Endothelial cell of umbilical vein (primary cell): Measurements from ENCODE around the gene PLK5. TPM values are rescaled to one million over a fixed set of nuclear protein-coding genes. Genes with fewer than 3 reads are reported as not detected.

ENCODE experiments used
- BruUV-seq: library from RNA; stranded (reverse); fragments of 400-500 nt; replicated peaks from 2 replicates; lab custom pipeline; 2021; lab: Mats Ljungman, UMichigan
- CTCF ChIA-PET: fragments of 300-600, 350-600 bp; sonication (Branson Sonifier 250); formaldehyde crosslinking; loops from one replicate; lab custom pipeline; 2021; ENCODE audit warnings: antibody characterized with exemption, inconsistent platforms; lab: Charles Lee
- POLR2A ChIA-PET: fragments of 300-600, 350-600 bp; sonication (Branson Sonifier 250); formaldehyde crosslinking; loops from one replicate; lab custom pipeline; 2021; ENCODE audit warnings: antibody characterized with exemption, inconsistent platforms; lab: Charles Lee
- DNase-seq: peaks from one replicate; pipeline ENCODE4 v3.0.0-alpha.2; 2011; ENCODE audit warnings: low read depth, low spot score
- FAIRE-seq: peaks from 2 replicates; lab custom pipeline; 2011; peaks lifted over from hg19 to GRCh38; lab: Jason Lieb, UNC
- H2AFZ ChIP-seq: 2 replicates; pipeline ENCODE4 v1.6.0; 2012; ENCODE audit warnings: low read depth, low read length, control low read depth, inconsistent platforms
- H3K27ac ChIP-seq: 2 replicates; pipeline ENCODE4 v1.5.1; 2011; ENCODE audit warnings: low read depth, mild to moderate bottlenecking, control low read depth, low read length, moderate library complexity; ENCODE audit not compliant: insufficient read depth
- H3K27me3 ChIP-seq, 2 experiments: 2 replicates each; pipeline versions ENCODE4 v1.6.0 to v1.6.1; 2011; ENCODE audit warnings: low read length in 2 of 2, mixed read lengths in 1 of 2; ENCODE audit not compliant: control insufficient read depth in 2 of 2, insufficient read depth in 2 of 2
- H3K36me3 ChIP-seq, 2 experiments: 2 replicates in 1 of 2; 3 replicates in 1 of 2; pipeline ENCODE4 v1.5.1; 2011; ENCODE audit warnings: low read length in 2 of 2, mild to moderate bottlenecking in 1 of 2, moderate library complexity in 1 of 2; ENCODE audit not compliant: control insufficient read depth in 2 of 2, insufficient read depth in 2 of 2; ENCODE audit errors: extremely low read depth in 1 of 2
- H3K4me1 ChIP-seq: 3 replicates; pipeline ENCODE4 v1.5.1; 2011; ENCODE audit warnings: mild to moderate bottlenecking, low read length; ENCODE audit not compliant: control insufficient read depth, insufficient read depth; ENCODE audit errors: extremely low read depth
- H3K4me2 ChIP-seq: 2 replicates; pipeline ENCODE4 v1.6.1; 2011; ENCODE audit warnings: low read length, control low read depth, mixed read lengths; ENCODE audit not compliant: insufficient read depth
- H3K4me3 ChIP-seq, 3 experiments: fragments of 200-600 bp in 1 of 3; sonication (generic), shearing (Covaris generic) in 1 of 3; replicated peaks in 1 of 3; 2 replicates each; pipeline ENCODE4 v1.5.1; 2011 to 2016; ENCODE audit warnings: control low read depth in 3 of 3, low read length in 3 of 3, mild to moderate bottlenecking in 2 of 3, inconsistent platforms in 1 of 3, low read depth in 1 of 3, moderate library complexity in 1 of 3; ENCODE audit not compliant: insufficient read depth in 1 of 3
- H3K79me2 ChIP-seq: 2 replicates; pipeline ENCODE4 v1.6.0; 2012; ENCODE audit warnings: low read length, inconsistent platforms; ENCODE audit not compliant: control insufficient read depth, insufficient read depth
- H3K9ac ChIP-seq: replicated peaks from 2 replicates; pipeline ENCODE3; 2011; ENCODE audit warnings: low read length, control low read depth; ENCODE audit not compliant: insufficient read depth; ENCODE audit errors: extremely low read depth
- H3K9me1 ChIP-seq: replicated peaks from 3 replicates; pipeline ENCODE4 v1.6.0; 2011; ENCODE audit warnings: mild to moderate bottlenecking, low read length; ENCODE audit not compliant: control insufficient read depth, insufficient read depth; ENCODE audit errors: extremely low read depth
- H3K9me3 ChIP-seq: replicated peaks from 2 replicates; pipeline ENCODE4 v1.5.1; 2012; ENCODE audit warnings: low read length, inconsistent platforms; ENCODE audit not compliant: control insufficient read depth, insufficient read depth
- H4K20me1 ChIP-seq: replicated peaks from 2 replicates; pipeline ENCODE3; 2011; ENCODE audit warnings: mild to moderate bottlenecking, low read length; ENCODE audit not compliant: control insufficient read depth, insufficient read depth; ENCODE audit errors: extremely low read depth
- CTCF ChIP-seq, 2 donors: IDR thresholded peaks; 1 replicate in 1 of 2; 2 replicates in 1 of 2; pipeline ENCODE4 v1.5.1; 2011; ENCODE audit warnings: low read length in 2 of 2, mild to moderate bottlenecking in 2 of 2, moderate library complexity in 2 of 2, control low read depth in 1 of 2, inconsistent platforms in 1 of 2, low read depth in 1 of 2; ENCODE audit not compliant: insufficient read depth in 1 of 2; ENCODE audit errors: extremely low read depth in 1 of 2
- EZH2 ChIP-seq: IDR thresholded peaks from 2 replicates; pipeline ENCODE4 v1.6.1; 2012; ENCODE audit warnings: borderline replicate concordance, low read depth, mild to moderate bottlenecking, moderate library complexity, low read length, inconsistent platforms; ENCODE audit not compliant: severe bottlenecking
- FOS ChIP-seq: IDR thresholded peaks from 2 replicates; pipeline ENCODE4 v1.6.1; 2011; ENCODE audit warnings: mild to moderate bottlenecking, low read length, moderate library complexity, borderline replicate concordance; ENCODE audit not compliant: insufficient read depth
- GATA2 ChIP-seq: IDR thresholded peaks from 2 replicates; pipeline ENCODE4 v1.7.0; 2011; ENCODE audit warnings: low read depth, mild to moderate bottlenecking, moderate library complexity, mixed read lengths, low read length; ENCODE audit not compliant: insufficient read length, insufficient read depth
- JUN ChIP-seq: IDR thresholded peaks from 2 replicates; pipeline ENCODE4 v1.6.1; 2011; ENCODE audit warnings: borderline replicate concordance, low read depth; ENCODE audit not compliant: insufficient read length, insufficient read depth
- MAX ChIP-seq: IDR thresholded peaks from 2 replicates; pipeline ENCODE4 v1.6.1; 2011; ENCODE audit not compliant: insufficient read depth, insufficient read length
- MYC ChIP-seq: IDR thresholded peaks from one replicate; pipeline ENCODE4 v1.6.1; 2011; ENCODE audit warnings: mild to moderate bottlenecking, low read depth, low read length
- POLR2A ChIP-seq: IDR thresholded peaks from 2 replicates; pipeline ENCODE4 v1.6.1; 2012; ENCODE audit warnings: low read depth, mild to moderate bottlenecking, control low read depth, low read length
- POLR2AphosphoS5 ChIP-seq: IDR thresholded peaks from 2 replicates; pipeline ENCODE4 v1.6.1; 2012; ENCODE audit warnings: low read depth, mild to moderate bottlenecking, control low read depth, low read length, moderate library complexity; ENCODE audit not compliant: insufficient read depth
- dilution Hi-C: fragments of 300-500 bp; cut with MboI; formaldehyde crosslinking; loops from one replicate; pipeline ENCODE4 v1.15.0; 2019; ENCODE audit warnings: low sequenced_read_pairs; ENCODE audit not compliant: extremely low pct_ligation_motif_present
- intact Hi-C: fragments of 100-400 bp; cut with micrococcal nuclease; formaldehyde crosslinking; loops from one replicate; pipeline ENCODE4 v1.10.0; 2022
- polyA plus RNA-seq, 4 experiments: library from polyadenylated mRNA; depleted of rRNA in 3 of 4; stranded (reverse) in 3 of 4; unstranded in 1 of 4; fragments of >200 nt; gene quantifications; 2 replicates each; pipeline versions ENCODE4 v1.2.1 to v1.2.3, GENCODE V29; 2011 to 2012; ENCODE audit warnings: missing spikeins in 1 of 4
- total RNA-seq: library from RNA; stranded (reverse); gene quantifications from 2 replicates; pipeline ENCODE4 v1.2.3, GENCODE V29; 2021

PLK5 gene
- total and polyA plus RNA-seq, 2 donors (not counting 3 experiments of a cell fraction or from before 2014, with no cell fraction given) = not detected

- peak; percentile 42 for FAIRE-seq
- Histone ChIP-seq H4K20me1 (peaks cover 5% of the 10 kb centered on the region), H3K27ac (peak overlapping the region; percentile 96), H3K9me3 (no peaks in the 10 kb centered on the region), H3K79me2 (peaks cover 51% of the 10 kb centered on the region), H3K4me1 (peaks cover 8% of the 10 kb centered on the region), H3K4me2 (no peak overlapping the region), H3K9ac (peak overlapping the region; percentile 100), H3K27me3 (peaks cover 0 to 6% of the 10 kb centered on the region in 2 experiments), H3K4me3 (peak overlapping the region; percentile 81 to 99 (median 95)), H3K36me3 (peaks cover 3 to 4% of the 10 kb centered on the region in 2 experiments), H3K9me1 (no peaks in the 10 kb centered on the region), H2AFZ (no peak overlapping the region)
- peak; percentile 30 for TF ChIP-seq POLR2A
- TF ChIP-seq GATA2 = no peak
- TF ChIP-seq MAX = no peak
- no peak for TF ChIP-seq JUN
- TF ChIP-seq MYC = no peak
- TF ChIP-seq POLR2AphosphoS5 = peak; percentile 30
- no peak for TF ChIP-seq FOS
- TF ChIP-seq CTCF (IDR thresholded peaks at IDR 0.05; ENCODE audit: extremely low read depth in 1 of 2, insufficient read depth in 1 of 2, low read depth in 1 of 2, low read length in 2 of 2) = no peak
- no peak for TF ChIP-seq EZH2
- BruUV-seq = no TSS peak
- intact Hi-C loops = loop anchor here (2.0 kb wide), 2 partner anchors 26 to 86 kb away; partner anchors contain the start of genes MBD3 and TCF3
- DNase-seq = peak; percentile 33
- ChIA-PET CTCF (interaction anchor here (0.9 to 5.6 kb wide), 3 partner anchors 21 to 259 kb away, joined by 3 to 40 read pairs (median 4); no protein-coding TSS in a partner anchor), POLR2A (interaction anchor here (1.0 to 1.4 kb wide), 3 partner anchors 16 to 26 kb away, joined by 3 to 6 read pairs (median 4); no protein-coding TSS in a partner anchor)
- dilution Hi-C loops = no loop called here
These were observed 43.4 kb downstream of the PLK5 start for GRCh38 chr19:1567116-1567847.
